IPS-18c (cell line): Measurements from ENCODE around the gene KASH5.

Source experiments
- H3K4me3 ChIP-seq: 2 replicates; pipeline ENCODE4 v1.7.0; 2013; ENCODE audit warnings: low read depth, mild to moderate bottlenecking, low read length, moderate library complexity; ENCODE audit not compliant: insufficient read depth
- H3K9me3 ChIP-seq: one replicate; pipeline ENCODE4 v1.6.1; 2013; ENCODE audit warnings: mild to moderate bottlenecking, low read length, moderate library complexity; ENCODE audit not compliant: control insufficient read depth, insufficient read depth

KASH5 gene, protein sequence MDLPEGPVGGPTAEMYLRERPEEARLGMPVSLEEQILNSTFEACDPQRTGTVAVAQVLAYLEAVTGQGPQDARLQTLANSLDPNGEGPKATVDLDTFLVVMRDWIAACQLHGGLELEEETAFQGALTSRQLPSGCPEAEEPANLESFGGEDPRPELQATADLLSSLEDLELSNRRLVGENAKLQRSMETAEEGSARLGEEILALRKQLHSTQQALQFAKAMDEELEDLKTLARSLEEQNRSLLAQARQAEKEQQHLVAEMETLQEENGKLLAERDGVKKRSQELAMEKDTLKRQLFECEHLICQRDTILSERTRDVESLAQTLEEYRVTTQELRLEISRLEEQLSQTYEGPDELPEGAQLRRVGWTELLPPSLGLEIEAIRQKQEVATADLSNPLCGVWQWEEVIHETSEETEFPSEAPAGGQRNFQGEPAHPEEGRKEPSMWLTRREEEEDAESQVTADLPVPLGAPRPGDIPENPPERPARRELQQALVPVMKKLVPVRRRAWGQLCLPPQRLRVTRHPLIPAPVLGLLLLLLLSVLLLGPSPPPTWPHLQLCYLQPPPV

DNA sequence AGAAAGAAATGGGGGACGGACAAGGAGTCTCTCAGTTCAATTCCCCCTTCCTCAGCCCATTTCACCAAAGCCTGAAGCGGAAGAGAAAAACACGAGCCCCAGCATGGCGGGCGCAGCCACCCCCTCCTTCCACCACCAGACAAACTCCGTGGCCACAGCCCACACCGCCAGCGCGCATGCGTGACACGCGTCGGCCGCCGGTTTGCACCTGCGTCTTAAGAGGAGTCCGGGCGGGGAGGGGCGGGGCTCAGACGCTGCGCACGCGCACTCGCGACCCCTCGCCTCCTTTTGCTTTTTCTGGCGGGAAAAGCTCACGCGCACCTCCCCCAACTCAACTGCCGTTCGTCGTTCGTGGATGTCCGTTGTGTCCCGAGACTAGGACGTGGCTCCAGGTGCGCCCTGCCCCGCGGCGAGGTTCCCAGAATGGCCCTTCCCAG lies at the start of gene KASH5:
Gene KASH5, plus strand, starts transcription at position 314 of the 437 bp plus-strand sequence. CDS start 2,635 bp downstream, outside the sequence.
- Histone ChIP-seq H3K9me3 (no peaks in the 10 kb centered on the region), H3K4me3 (no peak within 1 kb of the TSS)

DNA sequence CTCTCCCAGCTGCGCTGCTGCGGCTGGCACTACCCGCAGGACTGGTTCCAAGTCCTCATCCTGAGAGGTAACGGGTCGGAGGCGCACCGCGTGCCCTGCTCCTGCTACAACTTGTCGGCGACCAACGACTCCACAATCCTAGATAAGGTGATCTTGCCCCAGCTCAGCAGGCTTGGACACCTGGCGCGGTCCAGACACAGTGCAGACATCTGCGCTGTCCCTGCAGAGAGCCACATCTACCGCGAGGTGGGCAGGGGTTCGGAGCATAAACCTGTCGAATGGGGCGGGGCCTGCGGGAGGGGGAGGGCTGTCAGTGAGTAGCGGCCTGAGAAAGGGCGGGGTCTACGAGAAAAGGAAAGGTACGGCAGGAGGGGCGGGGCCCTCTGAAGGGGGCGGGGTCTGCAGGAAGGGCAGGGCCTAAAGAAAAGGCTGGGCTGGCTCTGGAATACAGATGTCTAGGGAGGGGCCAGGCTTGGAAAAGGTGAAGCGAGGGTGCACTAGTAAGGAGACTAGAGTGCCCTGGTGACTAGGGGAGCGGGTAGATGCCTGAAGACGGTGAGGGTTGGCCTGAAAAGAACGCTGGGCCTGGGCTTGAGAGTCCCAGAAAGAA lies 49.3 kb upstream of the KASH5 start:
- H3K4me3 ChIP-seq: peak overlapping the region; percentile 39

DNA sequence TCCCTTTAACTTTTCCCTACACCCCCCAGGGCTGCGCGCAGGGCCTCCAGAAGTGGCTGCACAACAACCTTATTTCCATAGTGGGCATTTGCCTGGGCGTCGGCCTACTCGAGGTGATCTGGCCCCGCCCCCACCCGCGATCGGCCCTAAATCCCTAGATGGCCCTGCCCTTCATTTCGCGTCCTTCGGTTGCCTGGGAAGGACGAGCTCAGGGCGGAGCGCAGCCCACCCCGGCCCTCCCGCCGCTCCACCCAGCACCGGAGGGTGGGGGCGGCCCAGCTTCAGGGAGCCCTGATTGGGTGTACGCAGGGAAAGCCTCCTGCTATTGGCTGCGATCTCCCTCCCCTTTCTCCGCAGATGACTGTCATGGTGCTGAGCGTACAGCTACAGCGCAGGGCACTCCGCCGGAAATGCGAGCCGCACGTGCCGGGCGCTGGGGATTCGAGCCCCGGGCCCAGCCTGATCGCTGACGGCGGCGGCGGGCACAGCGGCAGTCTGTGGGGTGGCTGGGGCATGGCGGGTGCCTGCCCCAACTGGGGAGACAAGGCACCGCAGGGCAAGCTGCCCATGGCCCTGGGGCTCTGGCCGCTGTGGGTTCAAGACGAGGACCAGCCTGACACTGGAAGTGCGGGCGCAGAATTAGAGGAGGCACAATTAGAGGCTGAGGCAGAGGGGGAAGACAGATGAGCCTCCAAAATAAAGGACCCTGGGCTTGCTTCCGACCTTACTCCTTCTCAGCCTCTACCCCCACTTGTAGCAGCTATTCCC lies 48.6 kb upstream of the KASH5 start:
- no peaks in the 10 kb centered on the region for H3K9me3 ChIP-seq
- H3K4me3 ChIP-seq: peak overlapping the region; percentile 38

More for the DNA sequence above, 49.3 kb upstream of the KASH5 start:
- no peaks in the 10 kb centered on the region for H3K9me3 ChIP-seq

DNA sequence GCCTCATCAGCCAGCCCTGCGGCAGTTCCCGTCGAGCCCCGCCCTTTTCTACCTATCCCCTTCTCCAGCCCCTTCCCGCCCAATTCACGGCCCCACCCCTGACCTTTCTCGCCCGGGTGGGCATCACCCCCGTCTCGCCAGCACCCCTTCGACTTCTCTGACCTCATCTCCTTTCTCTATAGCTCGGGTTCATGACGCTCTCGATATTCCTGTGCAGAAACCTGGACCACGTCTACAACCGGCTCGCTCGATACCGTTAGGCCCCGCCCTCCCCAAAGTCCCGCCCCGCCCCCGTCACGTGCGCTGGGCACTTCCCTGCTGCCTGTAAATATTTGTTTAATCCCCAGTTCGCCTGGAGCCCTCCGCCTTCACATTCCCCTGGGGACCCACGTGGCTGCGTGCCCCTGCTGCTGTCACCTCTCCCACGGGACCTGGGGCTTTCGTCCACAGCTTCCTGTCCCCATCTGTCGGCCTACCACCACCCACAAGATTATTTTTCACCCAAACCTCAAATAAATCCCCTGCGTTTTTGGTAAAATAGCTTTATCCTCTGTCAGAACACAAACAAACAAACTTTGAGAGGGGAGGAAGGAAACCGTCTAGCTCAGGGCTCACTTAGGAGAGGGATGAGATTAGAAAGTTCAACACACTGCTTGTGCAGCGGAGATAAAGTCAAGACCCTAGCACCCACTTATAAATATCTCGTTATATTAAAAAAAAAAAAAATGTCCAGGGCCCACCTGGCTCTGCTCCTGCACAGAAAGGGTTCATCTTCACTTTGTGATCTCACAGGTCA lies 47.8 kb upstream of the KASH5 start:
- H3K4me3 ChIP-seq: peak overlapping the region; percentile 20

DNA sequence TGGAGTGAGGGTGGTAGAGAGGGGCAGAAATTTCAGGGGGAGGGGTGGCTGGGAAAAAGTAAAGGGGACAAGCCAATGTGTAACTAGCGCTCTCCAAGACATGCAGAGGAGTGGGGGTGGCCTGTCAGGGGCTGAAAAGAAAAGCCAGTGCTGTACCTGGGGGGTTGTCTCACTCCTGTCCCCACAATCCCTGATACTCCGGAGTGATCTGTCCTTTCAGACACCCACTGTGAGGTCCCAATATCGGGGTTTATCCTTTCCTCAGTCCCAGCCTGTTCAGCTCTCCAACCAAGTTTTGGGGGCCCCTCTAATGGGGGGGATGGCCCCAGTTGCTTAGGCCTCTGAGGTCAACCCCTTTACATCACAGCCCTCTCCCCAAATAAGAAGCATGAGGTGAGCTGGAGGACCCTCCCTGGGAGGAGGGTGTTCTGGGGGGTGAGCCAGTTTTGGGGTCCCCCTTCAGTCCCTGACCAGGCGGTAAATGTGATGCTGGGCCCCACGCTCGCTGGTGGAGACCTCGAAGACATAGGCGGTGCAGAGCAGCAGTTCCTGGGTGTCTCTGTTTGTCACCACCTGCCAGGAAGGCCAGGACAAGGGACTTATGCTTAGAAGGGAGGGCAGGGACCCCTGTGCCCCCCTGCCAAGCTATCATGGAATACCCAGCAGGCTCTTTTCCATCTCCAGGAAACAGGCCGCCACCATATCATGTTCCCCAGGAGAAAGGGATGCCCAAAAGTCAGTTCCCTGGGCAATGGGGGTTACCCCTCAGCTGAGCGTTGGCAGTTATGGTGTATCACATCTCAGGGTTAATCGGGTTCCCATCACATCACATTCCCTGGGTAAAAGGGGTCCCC lies 47.0 kb upstream of the KASH5 start:
- H3K9me3 ChIP-seq: no peaks in the 10 kb centered on the region
- no peak overlapping the region for H3K4me3 ChIP-seq

More for the DNA sequence above, 47.8 kb upstream of the KASH5 start:
- no peaks in the 10 kb centered on the region for H3K9me3 ChIP-seq

DNA sequence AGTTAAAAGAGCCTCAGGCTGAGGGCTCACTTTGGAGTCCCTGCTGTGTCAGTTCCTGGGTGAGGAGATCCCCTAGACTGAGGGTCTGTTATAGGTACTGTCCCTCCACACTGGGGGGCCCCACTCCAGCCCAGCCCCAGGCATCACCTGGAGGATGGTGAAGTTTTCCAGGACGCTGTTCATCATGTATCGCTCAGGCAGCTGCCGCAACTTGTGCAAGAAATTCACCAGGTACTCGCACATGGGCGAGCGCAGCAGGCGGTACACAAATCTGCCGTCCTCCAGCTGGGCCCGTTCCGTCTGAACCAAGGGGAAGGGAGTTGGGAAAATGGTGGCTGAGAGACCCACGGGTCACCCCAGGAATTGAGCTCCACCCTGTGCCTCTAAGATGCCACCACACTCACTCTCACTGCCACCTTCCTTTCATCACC lies 45.7 kb upstream of the KASH5 start:
- Histone ChIP-seq H3K4me3 (no peak overlapping the region), H3K9me3 (no peaks in the 10 kb centered on the region)

DNA sequence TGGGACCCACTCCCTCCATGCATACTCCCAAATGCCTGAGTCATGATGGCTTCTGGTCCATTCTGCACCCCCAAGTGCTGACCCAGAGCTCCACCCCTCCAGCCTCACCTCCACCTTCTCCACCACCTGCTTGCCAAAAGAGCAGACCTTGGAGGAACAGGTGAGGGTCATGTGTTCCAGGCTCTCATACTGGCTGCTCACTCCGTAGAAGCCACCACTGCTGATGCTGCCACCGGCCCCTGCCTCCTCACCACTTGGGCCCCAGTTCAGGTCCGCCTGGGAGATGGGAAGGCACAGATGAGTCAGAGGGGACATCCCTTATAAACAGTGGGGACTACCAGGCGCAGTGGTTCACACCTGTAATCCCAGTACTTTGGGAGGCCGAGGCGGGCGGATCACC lies 44.9 kb upstream of the KASH5 start:
- Histone ChIP-seq H3K9me3 (no peaks in the 10 kb centered on the region), H3K4me3 (no peak overlapping the region)

DNA sequence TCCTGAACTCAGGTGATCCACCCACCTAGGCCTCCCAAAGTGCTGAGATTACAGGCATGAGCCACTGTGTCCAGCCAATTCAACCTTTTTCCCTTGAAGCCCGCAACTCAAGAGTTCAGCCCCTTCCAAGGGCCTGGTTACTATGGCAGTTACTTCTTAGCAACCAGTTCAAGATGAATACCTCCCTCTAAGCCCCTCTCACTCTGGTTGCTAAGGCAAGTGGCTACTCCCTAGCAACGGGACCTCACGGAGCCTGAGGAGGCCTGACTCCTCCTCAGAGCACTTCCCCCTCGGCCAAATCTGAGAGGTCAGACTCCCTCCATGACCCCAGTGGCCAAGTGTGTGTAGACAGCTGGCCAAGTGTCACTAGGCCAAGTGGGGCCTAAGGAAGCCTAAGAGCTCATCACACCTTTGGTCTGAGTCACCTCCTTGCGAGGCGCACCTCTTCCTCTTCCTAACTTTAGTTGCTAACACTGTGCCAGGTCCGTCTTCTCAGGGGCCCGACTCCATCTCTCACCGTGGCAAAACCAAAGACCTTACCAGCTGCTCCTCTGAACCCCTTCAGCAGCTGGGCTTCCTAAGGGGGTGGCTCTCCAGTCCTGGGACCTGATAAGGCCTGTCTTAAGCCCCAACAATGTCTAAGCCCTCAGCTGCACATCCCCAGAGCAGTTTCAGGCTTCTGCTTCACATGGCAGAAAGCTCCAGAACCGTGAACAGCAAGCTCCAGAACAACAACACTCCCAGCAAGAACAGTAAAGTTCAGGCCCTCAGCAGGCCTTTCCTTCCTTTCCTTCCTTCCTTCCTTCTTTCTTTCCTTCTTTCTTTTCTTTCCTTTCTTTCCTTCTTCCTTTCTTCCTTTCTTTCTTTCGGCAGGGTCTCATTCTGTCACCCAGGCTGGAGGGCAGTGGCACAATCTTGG lies 43.3 kb upstream of the KASH5 start:
- Histone ChIP-seq H3K4me3 (no peak overlapping the region), H3K9me3 (no peaks in the 10 kb centered on the region)

DNA sequence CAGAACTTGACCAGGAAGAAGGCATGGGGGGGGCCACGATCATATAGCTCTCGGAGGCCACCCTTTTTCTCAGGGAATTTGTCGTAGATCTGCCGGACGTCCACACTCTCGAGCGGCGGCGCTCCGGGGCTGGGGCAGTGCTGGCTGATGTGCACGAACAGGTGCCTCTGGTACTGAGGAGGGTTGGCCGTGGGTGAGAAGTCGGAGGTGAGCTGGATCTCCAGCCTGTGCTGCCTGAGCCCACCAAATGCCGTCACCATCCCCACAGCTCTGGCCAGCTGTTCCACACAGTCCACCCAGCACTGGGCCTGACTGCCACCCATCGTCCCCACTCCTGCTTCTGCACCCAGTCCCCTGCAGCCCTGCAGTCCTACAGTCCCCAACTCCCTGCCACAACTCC lies 40.9 kb upstream of the KASH5 start:
- no peaks in the 10 kb centered on the region for H3K9me3 ChIP-seq
- no peak overlapping the region for H3K4me3 ChIP-seq

DNA sequence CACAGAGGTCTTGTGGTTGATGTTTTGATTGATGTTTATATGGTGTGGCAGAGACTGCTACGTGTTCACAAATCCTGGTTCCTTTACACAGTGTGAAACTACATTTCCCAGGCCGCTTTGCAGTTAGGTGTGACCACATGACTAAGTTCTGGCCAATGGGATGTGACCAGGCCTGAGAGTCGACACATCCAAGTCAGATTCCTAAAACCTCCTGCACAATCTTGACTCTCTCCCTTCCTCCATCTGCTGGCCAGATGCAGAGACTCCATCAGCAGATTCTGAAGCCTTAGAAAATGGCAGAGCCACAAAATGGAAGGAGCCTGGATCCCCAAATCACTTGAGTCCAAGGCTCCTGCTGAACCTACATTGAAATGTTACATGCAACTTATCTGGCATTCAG lies 40.2 kb upstream of the KASH5 start:
- Histone ChIP-seq H3K4me3 (no peak overlapping the region), H3K9me3 (no peaks in the 10 kb centered on the region)

DNA sequence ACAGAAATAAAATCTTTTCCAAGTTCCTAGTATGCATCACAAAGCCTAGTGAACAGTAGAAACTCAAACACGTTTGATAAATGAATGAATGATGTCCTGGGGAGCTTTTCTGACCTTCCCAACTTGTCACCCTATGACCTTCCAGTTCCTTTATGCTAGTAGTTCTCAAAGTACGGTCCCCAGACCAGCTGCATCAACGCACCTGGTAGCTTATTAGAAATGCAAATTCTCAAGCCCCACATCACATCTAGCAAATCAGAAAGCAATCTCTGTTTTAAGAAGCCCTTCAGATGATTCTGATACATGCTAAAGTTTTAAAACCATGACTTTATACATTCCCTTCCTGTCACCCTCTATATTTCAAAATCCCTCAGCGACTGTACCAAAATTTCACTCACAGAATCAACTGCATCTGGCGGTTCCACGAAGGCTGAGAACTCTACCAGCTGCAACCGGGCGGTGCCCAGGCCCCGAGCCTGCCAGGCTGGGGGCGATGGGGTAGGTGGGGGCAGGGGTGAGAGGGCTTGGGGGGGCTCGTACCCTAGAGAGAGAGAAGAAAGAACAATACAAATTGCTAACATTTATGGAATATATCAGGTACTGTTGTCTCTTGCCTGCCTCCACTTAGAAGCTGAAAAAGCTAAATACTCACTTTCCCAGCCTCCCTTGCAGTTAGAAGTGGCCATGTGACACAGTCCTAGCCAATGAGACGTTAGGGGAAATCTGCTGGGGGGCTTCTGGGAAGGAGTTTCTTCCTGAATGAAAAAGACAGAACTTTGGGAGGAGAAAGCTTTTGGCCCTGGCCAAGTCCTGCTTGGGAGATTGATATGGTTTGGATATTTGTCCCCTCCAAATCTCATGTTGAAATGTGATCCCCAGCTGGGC lies 39.5 kb upstream of the KASH5 start:
- Histone ChIP-seq H3K9me3 (no peaks in the 10 kb centered on the region), H3K4me3 (no peak overlapping the region)

DNA sequence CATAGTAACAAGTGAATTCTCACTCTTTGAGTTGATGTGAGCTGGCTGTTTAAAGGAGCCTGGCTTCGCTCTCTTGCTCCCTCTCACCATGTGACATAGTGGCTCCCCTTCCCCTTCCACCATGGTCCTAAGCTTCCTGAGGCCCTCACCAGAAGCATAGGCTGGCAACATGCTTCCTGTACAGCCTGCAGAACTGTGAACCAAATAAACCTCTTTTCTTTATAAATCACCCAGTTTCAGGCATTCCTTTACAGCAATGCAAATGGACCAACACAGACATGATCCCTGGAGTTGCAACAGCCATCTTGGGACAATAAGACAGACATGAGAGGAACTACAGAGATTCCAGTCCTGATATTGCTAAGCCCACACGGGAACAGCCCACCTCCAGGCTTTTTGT lies 38.5 kb upstream of the KASH5 start:
- no peak overlapping the region for H3K4me3 ChIP-seq
- H3K9me3 ChIP-seq: no peaks in the 10 kb centered on the region

DNA sequence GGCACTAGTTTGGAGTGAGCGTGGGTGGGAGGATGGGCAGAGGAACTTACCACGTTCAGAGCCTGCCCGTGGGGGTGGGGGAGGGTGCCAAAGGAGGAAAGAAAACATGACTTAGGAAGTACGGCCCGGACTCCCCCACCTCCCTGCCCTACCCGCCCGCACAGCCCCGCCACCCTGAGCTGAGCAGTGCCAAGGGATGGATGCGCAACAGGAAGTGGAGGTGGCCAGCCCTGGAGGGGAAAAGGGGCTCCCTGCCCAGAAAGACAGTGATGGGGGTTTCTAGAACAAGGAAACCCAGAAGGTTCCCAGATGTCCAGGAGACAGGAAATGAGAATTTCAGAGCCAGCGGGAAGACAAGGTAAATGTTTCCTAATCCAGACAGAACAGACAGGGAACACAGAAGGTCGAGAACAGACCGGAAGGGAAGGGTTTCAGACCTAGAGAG lies 32.1 kb upstream of the KASH5 start:
- no peak overlapping the region for H3K4me3 ChIP-seq

DNA sequence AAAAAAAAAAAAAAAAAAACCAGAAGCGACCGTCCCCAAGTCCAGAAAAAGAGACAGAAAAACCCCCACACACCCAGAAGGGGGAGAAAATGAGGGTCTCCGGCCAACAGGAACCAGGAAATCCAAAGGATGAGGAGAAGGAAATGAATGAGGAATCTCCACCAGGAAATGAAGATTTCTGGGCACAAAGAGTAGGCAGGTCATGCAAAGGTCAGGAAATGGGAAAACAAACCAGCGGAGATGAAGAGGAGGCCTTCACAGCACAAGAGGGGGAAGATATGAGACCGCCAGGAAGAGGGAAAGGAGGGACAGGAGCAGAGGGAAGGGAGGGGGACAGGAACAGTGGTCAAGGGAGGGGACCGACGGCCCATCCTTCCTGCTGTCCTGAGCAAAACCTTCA lies 31.7 kb upstream of the KASH5 start:
- Histone ChIP-seq H3K9me3 (no peaks in the 10 kb centered on the region), H3K4me3 (no peak overlapping the region)

More for the DNA sequence above, 32.1 kb upstream of the KASH5 start:
- no peaks in the 10 kb centered on the region for H3K9me3 ChIP-seq
